GM12878 (cell line): ENCODE measurements around the gene KLK12.

Experiments
- EGR1 ChIP-seq, 2 experiments: IDR thresholded peaks; 1 replicate in 1 of 2; 2 replicates in 1 of 2; pipeline ENCODE4 v1.6.1; 2011 to 2012; ENCODE audit warnings: low read depth in 2 of 2, low read length in 2 of 2, borderline replicate concordance in 1 of 2, mild to moderate bottlenecking in 1 of 2, moderate library complexity in 1 of 2
- ETV6 ChIP-seq, 2 experiments: fragments of 450-650 bp in 1 of 2; IDR thresholded peaks in 1 of 2; conservative IDR thresholded peaks in 1 of 2; 2 replicates each; pipeline ENCODE4 v1.6.1; 2014; ENCODE audit warnings: antibody characterized with exemption in 1 of 2, borderline replicate concordance in 1 of 2, low read depth in 1 of 2, mild to moderate bottlenecking in 1 of 2, moderate library complexity in 1 of 2
- MXI1 ChIP-seq: fragments of 150-350 bp; IDR thresholded peaks from 2 replicates; pipeline ENCODE4 v1.6.1; 2011; ENCODE audit warnings: low read depth, mild to moderate bottlenecking, inconsistent platforms, low read length, improper control_type of control experiment
- POLR2A ChIP-seq: IDR thresholded peaks from 2 replicates; pipeline ENCODE4 v1.6.1; 2011; ENCODE audit warnings: low read depth, mild to moderate bottlenecking, low read length
- SPI1 ChIP-seq: IDR thresholded peaks from 2 replicates; pipeline ENCODE4 v1.6.1; 2011; ENCODE audit warnings: low read depth, mild to moderate bottlenecking, low read length, moderate library complexity, borderline replicate concordance; ENCODE audit not compliant: insufficient read depth
- SRF ChIP-seq, 2 experiments: IDR thresholded peaks; 2 replicates each; pipeline ENCODE4 v1.6.1; 2011; ENCODE audit warnings: low read depth in 2 of 2, low read length in 2 of 2, mild to moderate bottlenecking in 1 of 2, moderate library complexity in 1 of 2
- TAF1 ChIP-seq: IDR thresholded peaks from 2 replicates; pipeline ENCODE4 v1.6.1; 2011; ENCODE audit warnings: mild to moderate bottlenecking, low read depth, low read length, borderline replicate concordance
- YY1 ChIP-seq: IDR thresholded peaks from 2 replicates; pipeline ENCODE4 v1.6.1; 2011; ENCODE audit warnings: low read depth, mild to moderate bottlenecking, low read length
- ZNF217 ChIP-seq: fragments of 450-650 bp; IDR thresholded peaks from 2 replicates; pipeline ENCODE4 v1.6.1; 2017; ENCODE audit warnings: antibody characterized with exemption, mild to moderate bottlenecking
- ZNF24 ChIP-seq: fragments of 450-650 bp; IDR thresholded peaks from 2 replicates; pipeline ENCODE4 v1.6.1; 2017; ENCODE audit warnings: antibody characterized with exemption, mild to moderate bottlenecking
- TF ChIP-seq, protein P1 (sequence below), 3 experiments: IDR thresholded peaks in 2 of 3; conservative IDR thresholded peaks in 1 of 3; 2 replicates each; pipeline ENCODE4 v1.5.1; 2011; ENCODE audit warnings: low read depth in 3 of 3, low read length in 3 of 3, mild to moderate bottlenecking in 3 of 3, control low read depth in 2 of 3, moderate library complexity in 2 of 3, inconsistent platforms in 1 of 3, mixed read lengths in 1 of 3; ENCODE audit not compliant: control insufficient read depth in 2 of 3, insufficient read depth in 1 of 3; ENCODE audit errors: extremely low read depth in 1 of 3
- TF ChIP-seq, protein P2 (sequence below): fragments of 450-650 bp; formaldehyde crosslinking; IDR thresholded peaks from 2 replicates; pipeline ENCODE4 v1.4.0; 2022; ENCODE audit warnings: mild to moderate bottlenecking, moderate library complexity
- TF ChIP-seq, protein P3 (sequence below): fragments of 450-650 bp; IDR thresholded peaks from 2 replicates; pipeline ENCODE4 v1.6.1; 2017; ENCODE audit warnings: antibody characterized with exemption, mild to moderate bottlenecking, moderate library complexity

GRCh38 chr19:51036519-51036918 is 1.7 kb upstream of the KLK12 start:
- TF ChIP-seq, protein P1, sequence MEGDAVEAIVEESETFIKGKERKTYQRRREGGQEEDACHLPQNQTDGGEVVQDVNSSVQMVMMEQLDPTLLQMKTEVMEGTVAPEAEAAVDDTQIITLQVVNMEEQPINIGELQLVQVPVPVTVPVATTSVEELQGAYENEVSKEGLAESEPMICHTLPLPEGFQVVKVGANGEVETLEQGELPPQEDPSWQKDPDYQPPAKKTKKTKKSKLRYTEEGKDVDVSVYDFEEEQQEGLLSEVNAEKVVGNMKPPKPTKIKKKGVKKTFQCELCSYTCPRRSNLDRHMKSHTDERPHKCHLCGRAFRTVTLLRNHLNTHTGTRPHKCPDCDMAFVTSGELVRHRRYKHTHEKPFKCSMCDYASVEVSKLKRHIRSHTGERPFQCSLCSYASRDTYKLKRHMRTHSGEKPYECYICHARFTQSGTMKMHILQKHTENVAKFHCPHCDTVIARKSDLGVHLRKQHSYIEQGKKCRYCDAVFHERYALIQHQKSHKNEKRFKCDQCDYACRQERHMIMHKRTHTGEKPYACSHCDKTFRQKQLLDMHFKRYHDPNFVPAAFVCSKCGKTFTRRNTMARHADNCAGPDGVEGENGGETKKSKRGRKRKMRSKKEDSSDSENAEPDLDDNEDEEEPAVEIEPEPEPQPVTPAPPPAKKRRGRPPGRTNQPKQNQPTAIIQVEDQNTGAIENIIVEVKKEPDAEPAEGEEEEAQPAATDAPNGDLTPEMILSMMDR (IDR thresholded peaks at IDR 0.05 in 2 of 3, conservative IDR thresholded peaks at IDR 0.05 in 1 of 3; ENCODE audit: control insufficient read depth in 2 of 3, extremely low read depth in 1 of 3, insufficient read depth in 1 of 3, low read depth in 3 of 3, low read length in 3 of 3), result no peak
- TF ChIP-seq POLR2A (no peak), EGR1 (IDR thresholded peaks at IDR 0.05; ENCODE audit: borderline replicate concordance in 1 of 2, low read depth in 2 of 2, low read length in 2 of 2) (no peak), YY1 (no peak), MXI1 (no peak), ZNF217 (no peak), SRF (IDR thresholded peaks at IDR 0.05; ENCODE audit: low read depth in 2 of 2, low read length in 2 of 2) (no peak), TAF1 (no peak), ETV6 (conservative IDR thresholded peaks at IDR 0.05 in 1 of 2, IDR thresholded peaks at IDR 0.05 in 1 of 2; ENCODE audit: borderline replicate concordance in 1 of 2, low read depth in 1 of 2) (no peak), ZNF24 (no peak), SPI1 (no peak)
- TF ChIP-seq, protein P2, sequence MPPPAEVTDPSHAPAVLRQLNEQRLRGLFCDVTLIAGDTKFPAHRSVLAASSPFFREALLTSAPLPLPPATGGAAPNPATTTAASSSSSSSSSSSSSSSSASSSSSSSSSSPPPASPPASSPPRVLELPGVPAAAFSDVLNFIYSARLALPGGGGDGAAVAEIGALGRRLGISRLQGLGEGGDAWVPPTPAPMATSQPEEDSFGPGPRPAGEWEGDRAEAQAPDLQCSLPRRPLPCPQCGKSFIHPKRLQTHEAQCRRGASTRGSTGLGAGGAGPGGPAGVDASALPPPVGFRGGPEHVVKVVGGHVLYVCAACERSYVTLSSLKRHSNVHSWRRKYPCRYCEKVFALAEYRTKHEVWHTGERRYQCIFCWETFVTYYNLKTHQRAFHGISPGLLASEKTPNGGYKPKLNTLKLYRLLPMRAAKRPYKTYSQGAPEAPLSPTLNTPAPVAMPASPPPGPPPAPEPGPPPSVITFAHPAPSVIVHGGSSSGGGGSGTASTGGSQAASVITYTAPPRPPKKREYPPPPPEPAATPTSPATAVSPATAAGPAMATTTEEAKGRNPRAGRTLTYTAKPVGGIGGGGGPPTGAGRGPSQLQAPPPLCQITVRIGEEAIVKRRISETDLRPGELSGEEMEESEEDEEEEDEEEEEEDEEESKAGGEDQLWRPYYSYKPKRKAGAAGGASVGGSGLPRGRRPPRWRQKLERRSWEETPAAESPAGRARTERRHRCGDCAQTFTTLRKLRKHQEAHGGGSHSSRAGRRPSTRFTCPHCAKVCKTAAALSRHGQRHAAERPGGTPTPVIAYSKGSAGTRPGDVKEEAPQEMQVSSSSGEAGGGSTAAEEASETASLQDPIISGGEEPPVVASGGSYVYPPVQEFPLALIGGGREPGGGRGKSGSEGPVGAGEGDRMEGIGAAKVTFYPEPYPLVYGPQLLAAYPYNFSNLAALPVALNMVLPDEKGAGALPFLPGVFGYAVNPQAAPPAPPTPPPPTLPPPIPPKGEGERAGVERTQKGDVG (CRISPR knock-in tag), result no peak
- TF ChIP-seq, protein P3, sequence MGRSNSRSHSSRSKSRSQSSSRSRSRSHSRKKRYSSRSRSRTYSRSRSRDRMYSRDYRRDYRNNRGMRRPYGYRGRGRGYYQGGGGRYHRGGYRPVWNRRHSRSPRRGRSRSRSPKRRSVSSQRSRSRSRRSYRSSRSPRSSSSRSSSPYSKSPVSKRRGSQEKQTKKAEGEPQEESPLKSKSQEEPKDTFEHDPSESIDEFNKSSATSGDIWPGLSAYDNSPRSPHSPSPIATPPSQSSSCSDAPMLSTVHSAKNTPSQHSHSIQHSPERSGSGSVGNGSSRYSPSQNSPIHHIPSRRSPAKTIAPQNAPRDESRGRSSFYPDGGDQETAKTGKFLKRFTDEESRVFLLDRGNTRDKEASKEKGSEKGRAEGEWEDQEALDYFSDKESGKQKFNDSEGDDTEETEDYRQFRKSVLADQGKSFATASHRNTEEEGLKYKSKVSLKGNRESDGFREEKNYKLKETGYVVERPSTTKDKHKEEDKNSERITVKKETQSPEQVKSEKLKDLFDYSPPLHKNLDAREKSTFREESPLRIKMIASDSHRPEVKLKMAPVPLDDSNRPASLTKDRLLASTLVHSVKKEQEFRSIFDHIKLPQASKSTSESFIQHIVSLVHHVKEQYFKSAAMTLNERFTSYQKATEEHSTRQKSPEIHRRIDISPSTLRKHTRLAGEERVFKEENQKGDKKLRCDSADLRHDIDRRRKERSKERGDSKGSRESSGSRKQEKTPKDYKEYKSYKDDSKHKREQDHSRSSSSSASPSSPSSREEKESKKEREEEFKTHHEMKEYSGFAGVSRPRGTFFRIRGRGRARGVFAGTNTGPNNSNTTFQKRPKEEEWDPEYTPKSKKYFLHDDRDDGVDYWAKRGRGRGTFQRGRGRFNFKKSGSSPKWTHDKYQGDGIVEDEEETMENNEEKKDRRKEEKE, result no peak
